DND-41 (cell line): Measurements from ENCODE around the gene ADGRB3.

Experiments
- EZH2 ChIP-seq: IDR thresholded peaks from 3 replicates; pipeline ENCODE4 v1.6.1; 2012; ENCODE audit warnings: borderline replicate concordance, low read depth, mild to moderate bottlenecking, moderate library complexity, low read length, inconsistent platforms; ENCODE audit not compliant: severe bottlenecking
- TF ChIP-seq, protein P1 (sequence below): IDR thresholded peaks from 2 replicates; pipeline ENCODE4 v1.5.1; 2012; ENCODE audit warnings: borderline replicate concordance, low read length, moderate library complexity, mild to moderate bottlenecking; ENCODE audit not compliant: poor library complexity, severe bottlenecking; ENCODE audit errors: extremely low read depth

DNA sequence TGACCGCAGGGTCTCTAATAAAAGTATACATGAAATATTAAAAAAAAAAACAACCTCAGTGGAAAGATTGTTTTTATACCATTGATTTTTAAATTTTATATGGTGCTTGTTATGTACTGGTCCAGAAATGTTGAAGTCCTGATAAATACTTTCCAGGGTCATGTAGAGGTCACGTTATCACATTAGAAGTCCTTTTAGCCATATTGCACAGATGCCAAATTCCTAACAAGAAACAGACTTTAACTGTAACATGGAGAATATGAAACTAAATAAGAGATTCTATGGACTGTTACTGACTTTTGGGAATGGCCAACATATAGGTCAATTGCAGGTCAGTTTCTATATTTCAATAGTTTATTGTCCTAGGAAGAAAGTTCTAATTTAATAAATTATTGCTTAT, 89.0 kb downstream of the ADGRB3 start:
- TF ChIP-seq, protein P1, sequence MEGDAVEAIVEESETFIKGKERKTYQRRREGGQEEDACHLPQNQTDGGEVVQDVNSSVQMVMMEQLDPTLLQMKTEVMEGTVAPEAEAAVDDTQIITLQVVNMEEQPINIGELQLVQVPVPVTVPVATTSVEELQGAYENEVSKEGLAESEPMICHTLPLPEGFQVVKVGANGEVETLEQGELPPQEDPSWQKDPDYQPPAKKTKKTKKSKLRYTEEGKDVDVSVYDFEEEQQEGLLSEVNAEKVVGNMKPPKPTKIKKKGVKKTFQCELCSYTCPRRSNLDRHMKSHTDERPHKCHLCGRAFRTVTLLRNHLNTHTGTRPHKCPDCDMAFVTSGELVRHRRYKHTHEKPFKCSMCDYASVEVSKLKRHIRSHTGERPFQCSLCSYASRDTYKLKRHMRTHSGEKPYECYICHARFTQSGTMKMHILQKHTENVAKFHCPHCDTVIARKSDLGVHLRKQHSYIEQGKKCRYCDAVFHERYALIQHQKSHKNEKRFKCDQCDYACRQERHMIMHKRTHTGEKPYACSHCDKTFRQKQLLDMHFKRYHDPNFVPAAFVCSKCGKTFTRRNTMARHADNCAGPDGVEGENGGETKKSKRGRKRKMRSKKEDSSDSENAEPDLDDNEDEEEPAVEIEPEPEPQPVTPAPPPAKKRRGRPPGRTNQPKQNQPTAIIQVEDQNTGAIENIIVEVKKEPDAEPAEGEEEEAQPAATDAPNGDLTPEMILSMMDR: no peak
- no peak for TF ChIP-seq EZH2
